GM23248 (cell line): ENCODE measurements around the gene BAG1. TPM values are rescaled to one million over a fixed set of nuclear protein-coding genes. Genes with fewer than 3 reads are reported as not detected.

Experiments used
- DNase-seq: peaks from one replicate; pipeline ENCODE4 v3.0.0-alpha.2; 2015
- H2AFZ ChIP-seq: fragments of 200-600 bp; sonication (generic); 2 replicates; pipeline ENCODE4 v1.6.1; 2016; ENCODE audit warnings: antibody characterized with exemption
- H3F3A ChIP-seq: fragments of 200-600 bp; sonication (generic); 2 replicates; pipeline ENCODE4 v1.6.1; 2016; ENCODE audit warnings: mild to moderate bottlenecking, antibody characterized with exemption, mixed run types; ENCODE audit not compliant: insufficient read depth
- H3K27ac ChIP-seq: fragments of 200-600 bp; sonication (generic); 2 replicates; pipeline ENCODE4 v1.5.1; 2016; ENCODE audit warnings: mild to moderate bottlenecking
- H3K27me3 ChIP-seq: fragments of 200-600 bp; sonication (generic); replicated peaks from 2 replicates; pipeline ENCODE4 v1.6.1; 2016; ENCODE audit warnings: mild to moderate bottlenecking; ENCODE audit not compliant: insufficient read depth
- H3K36me3 ChIP-seq: fragments of 200-600 bp; sonication (generic); 2 replicates; pipeline ENCODE4 v1.6.1; 2016; ENCODE audit warnings: low read depth, mild to moderate bottlenecking
- H3K4me1 ChIP-seq: fragments of 200-600 bp; sonication (generic); 2 replicates; pipeline ENCODE4 v1.6.1; 2016; ENCODE audit warnings: mild to moderate bottlenecking; ENCODE audit not compliant: insufficient read depth
- H3K4me2 ChIP-seq: fragments of 200-600 bp; sonication (generic); one replicate; pipeline ENCODE4 v1.6.1; 2016; ENCODE audit warnings: mild to moderate bottlenecking; ENCODE audit not compliant: unreplicated experiment
- H3K4me3 ChIP-seq: fragments of 200-600 bp; sonication (generic); 2 replicates; pipeline ENCODE4 v1.5.1; 2016; ENCODE audit warnings: mild to moderate bottlenecking
- H3K79me2 ChIP-seq: fragments of 200-600 bp; sonication (generic); 2 replicates; pipeline ENCODE4 v1.6.1; 2016; ENCODE audit warnings: mild to moderate bottlenecking; ENCODE audit not compliant: insufficient read depth
- H3K9ac ChIP-seq: fragments of 200-600 bp; sonication (generic); 2 replicates; pipeline ENCODE4 v1.6.1; 2016; ENCODE audit warnings: mild to moderate bottlenecking
- H3K9me2 ChIP-seq: fragments of 200-600 bp; sonication (generic); 2 replicates; pipeline ENCODE4 v1.6.1; 2016; ENCODE audit warnings: mixed run types, mild to moderate bottlenecking, moderate library complexity; ENCODE audit not compliant: insufficient read depth
- H3K9me3 ChIP-seq: fragments of 200-600 bp; sonication (generic); one replicate; pipeline ENCODE4 v1.6.1; 2017; ENCODE audit warnings: low read depth
- H4K20me1 ChIP-seq: fragments of 200-600 bp; sonication (generic); 2 replicates; pipeline ENCODE4 v1.6.0; 2016; ENCODE audit not compliant: insufficient read depth
- EZH2 ChIP-seq: fragments of 200-600 bp; sonication (generic); IDR thresholded peaks from 2 replicates; pipeline ENCODE4 v1.6.1; 2018; ENCODE audit warnings: antibody characterized with exemption, mild to moderate bottlenecking; ENCODE audit not compliant: insufficient read depth, poor library complexity, severe bottlenecking
- EZH2phosphoT487 ChIP-seq: fragments of 200-600 bp; sonication (generic); IDR thresholded peaks from 2 replicates; pipeline ENCODE4 v1.6.1; 2018; ENCODE audit warnings: antibody characterized with exemption, moderate library complexity, mild to moderate bottlenecking, low read depth; ENCODE audit not compliant: insufficient read depth
- WGBS, 2 experiments: methylation state at CpG; one replicate each; pipeline ENCODE4 v1.1.6; 2015 to 2017; ENCODE audit warnings: low lambda C conversion rate in 2 of 2, low coverage in 1 of 2; ENCODE audit errors: missing lambda C conversion rate in 2 of 2; 5-methylcytosine and 5-hydroxymethylcytosine counted together
- in situ Hi-C: fragments of 300-500 bp; cut with MboI; formaldehyde crosslinking; loops from 2 replicates; pipeline ENCODE4 v1.15.0; 2020
- polyA plus RNA-seq: library from polyadenylated mRNA; unstranded; fragments of >200 nt; fragmentation: Nextera tagmentation; extraction: Ambion mirVana; gene quantifications from 2 replicates; pipeline ENCODE4 v1.2.1, GENCODE V29; 2016
- total RNA-seq: library from RNA; depleted of rRNA; stranded (reverse); fragments of >200 nt; shearing (Covaris generic); gene quantifications from 2 replicates; pipeline ENCODE4 v1.2.3, GENCODE V29; 2014

The BAG1 gene
- total and polyA plus RNA-seq, 2 experiments from 2014 or later: 38.2 to 49.7 TPM

DNA sequence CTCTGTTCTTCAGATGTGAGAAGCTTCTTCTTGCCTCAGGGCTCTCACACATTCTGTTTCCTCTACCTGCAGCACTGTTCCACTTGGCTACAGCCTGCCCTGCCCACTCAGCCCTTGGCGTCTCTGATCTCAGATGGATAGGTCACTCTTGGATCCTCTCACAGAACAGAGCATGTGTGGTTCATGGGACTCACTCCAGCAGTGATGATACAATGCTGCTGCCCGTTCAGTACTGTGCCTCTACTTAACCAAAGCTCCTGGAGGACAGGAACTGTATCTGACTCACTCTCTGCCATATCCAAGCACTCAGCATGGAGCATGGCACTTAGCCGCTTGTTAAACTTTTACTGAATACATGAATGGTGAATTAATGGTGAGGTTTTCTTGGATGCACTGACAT lies 27.9 kb downstream of the BAG1 start:
- peaks cover 14% of the 10 kb centered on the region for H3K4me1 ChIP-seq
- no peaks in the 10 kb centered on the region for H4K20me1 ChIP-seq
- H3K27me3 ChIP-seq: no peaks in the 10 kb centered on the region
- DNase-seq: peak; percentile 57
- no peak overlapping the region for H3K9ac ChIP-seq
- no peak overlapping the region for H3K4me3 ChIP-seq
- H3K27ac ChIP-seq: no peak overlapping the region
- H3K4me2 ChIP-seq: no peak overlapping the region
- H3K9me3 ChIP-seq: no peaks in the 10 kb centered on the region
- 51 to 60% methylated on average over 3 of the region's 3 CpGs for WGBS, 2 experiments
- no peaks in the 10 kb centered on the region for H3K36me3 ChIP-seq
- no peaks in the 10 kb centered on the region for H3K79me2 ChIP-seq
- H2AFZ ChIP-seq: no peak overlapping the region
- in situ Hi-C loops: no loop called here
- H3F3A ChIP-seq: 0 out of 2 replicates have a peak, but pooled peaks cover 6% of the 10 kb centered on the region
- TF ChIP-seq EZH2 (no peak), EZH2phosphoT487 (no peak)
- H3K9me2 ChIP-seq: no peaks in the 10 kb centered on the region

DNA sequence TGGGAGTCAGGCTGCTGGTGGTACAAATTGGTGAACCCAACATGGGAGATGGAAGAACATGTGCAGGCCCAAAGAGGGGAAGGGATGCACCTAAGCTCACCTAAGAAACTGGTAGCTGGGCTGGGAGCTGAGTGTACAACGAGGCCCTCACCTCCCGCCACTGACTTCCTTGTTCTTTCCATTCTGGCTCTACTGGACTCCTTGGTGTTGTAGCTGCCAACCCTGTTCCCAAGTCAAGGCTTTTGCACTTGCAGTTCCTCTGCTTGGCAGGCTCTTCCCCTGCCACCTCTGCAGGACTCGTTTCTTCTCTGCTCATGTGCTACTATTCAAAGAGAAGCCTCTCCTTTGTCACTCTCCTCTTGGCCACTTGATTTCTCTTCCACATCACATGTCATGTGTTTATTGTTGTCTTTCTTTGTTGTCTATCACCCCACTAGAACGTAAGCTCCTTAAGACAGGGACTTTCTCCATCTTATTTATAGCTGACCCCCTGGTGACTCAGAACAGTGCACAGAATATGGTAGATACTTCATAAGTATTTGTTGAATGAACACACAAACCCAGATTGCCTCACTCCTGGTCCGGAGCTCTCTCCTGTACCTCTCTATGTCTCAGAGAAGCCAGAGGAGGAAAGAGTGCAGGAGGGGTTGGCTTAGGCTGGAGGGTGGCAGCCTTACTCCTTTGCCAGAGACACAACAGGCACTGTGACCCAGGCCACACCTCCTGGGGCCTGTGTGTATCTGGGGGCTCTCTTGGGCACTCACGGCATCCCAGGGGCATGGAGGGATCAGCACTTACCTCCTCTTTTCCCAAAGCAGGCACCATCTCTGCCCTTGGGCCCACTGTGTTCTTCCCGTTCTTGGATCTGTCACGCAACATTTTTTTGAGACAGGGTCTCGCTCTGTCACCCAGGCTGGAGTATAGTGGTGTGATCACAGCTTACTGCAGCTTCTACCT lies 29.7 kb downstream of the BAG1 start:
- H2AFZ ChIP-seq: no peak overlapping the region
- no peak overlapping the region for H3K4me3 ChIP-seq
- H3K4me2 ChIP-seq: no peak overlapping the region
- peak; percentile 40 for DNase-seq
- no peaks in the 10 kb centered on the region for H3K9me3 ChIP-seq
- peaks cover 14% of the 10 kb centered on the region for H3K4me1 ChIP-seq
- no peaks in the 10 kb centered on the region for H3K9me2 ChIP-seq
- no peaks in the 10 kb centered on the region for H3K79me2 ChIP-seq
- H3K27me3 ChIP-seq: no peaks in the 10 kb centered on the region
- 0 out of 2 replicates have a peak, but pooled peaks cover 6% of the 10 kb centered on the region for H3F3A ChIP-seq
- no peak overlapping the region for H3K27ac ChIP-seq
- 74 to 76% methylated on average over 9 of the region's 9 CpGs for WGBS, 2 experiments
- no peak for TF ChIP-seq EZH2
- no peak for TF ChIP-seq EZH2phosphoT487
- in situ Hi-C loops: no loop called here
- no peaks in the 10 kb centered on the region for H3K36me3 ChIP-seq
- no peak overlapping the region for H3K9ac ChIP-seq
- H4K20me1 ChIP-seq: no peaks in the 10 kb centered on the region

DNA sequence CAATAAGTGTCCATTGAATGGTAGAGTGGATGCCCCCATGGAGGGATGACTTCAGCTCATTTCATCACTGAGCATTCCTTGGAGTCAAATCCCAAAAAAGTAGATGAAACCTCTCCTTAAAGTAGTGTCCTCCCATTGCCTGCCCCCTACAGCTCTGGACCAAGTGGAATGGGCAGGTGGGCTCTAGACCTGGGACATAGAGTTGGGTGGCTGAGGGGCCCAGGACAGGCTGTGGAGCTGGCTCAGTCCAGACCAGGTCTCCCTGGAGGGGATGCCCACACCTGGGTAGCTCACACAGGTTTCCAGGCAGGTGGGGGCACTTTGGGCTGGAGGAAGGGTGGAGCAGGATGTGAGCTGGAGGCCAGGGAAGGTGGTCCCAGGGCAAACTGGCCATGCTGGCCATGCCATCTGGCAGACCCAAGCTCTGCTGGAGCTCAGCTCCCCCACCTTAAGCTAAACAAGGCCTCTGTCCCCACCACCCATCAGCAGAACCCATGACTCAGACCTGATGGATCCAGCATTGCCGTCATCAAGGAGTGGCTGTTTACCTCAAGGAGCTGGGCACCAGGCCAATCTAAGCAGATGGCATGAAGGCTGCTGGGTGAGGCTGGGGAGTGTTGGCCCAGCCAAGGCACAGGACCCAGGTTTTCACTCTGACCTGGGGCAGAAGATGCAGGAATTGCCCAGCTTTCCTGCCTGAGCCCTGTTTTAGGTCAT lies 30.7 kb downstream of the BAG1 start:
- Histone ChIP-seq H3K27ac (no peak overlapping the region), H3F3A (0 out of 2 replicates have a peak, but pooled peaks cover 6% of the 10 kb centered on the region), H3K4me2 (no peak overlapping the region), H2AFZ (no peak overlapping the region), H3K79me2 (no peaks in the 10 kb centered on the region), H3K4me1 (peaks cover 14% of the 10 kb centered on the region), H3K27me3 (no peaks in the 10 kb centered on the region), H3K36me3 (no peaks in the 10 kb centered on the region), H3K9ac (no peak overlapping the region), H4K20me1 (no peaks in the 10 kb centered on the region), H3K4me3 (no peak overlapping the region), H3K9me3 (no peaks in the 10 kb centered on the region), H3K9me2 (no peaks in the 10 kb centered on the region)
- in situ Hi-C loops: no loop called here
- WGBS, 2 experiments: 0% methylated on average over 1 of the region's 1 CpG
- peak; percentile 95 for DNase-seq
- TF ChIP-seq EZH2: no peak
- no peak for TF ChIP-seq EZH2phosphoT487

DNA sequence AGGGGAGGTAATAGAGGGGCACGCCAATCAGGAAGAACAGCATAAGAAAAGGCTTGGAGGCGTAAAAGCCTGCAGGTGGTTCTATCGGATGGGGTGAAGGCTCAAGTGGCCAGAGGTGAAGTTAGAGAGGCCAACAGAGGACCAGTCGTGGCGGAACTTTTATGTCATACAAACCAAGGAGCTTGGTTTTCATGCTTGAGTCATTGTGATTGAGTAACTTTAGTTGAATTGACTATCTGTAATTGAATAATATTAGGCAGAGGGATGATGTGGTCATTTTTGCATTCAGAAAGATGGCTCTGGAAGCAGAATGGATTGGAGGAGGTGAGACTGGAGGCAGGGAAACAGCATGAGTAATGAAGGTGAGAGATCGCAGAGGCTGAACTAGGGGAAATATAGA lies 31.7 kb downstream of the BAG1 start:
- in situ Hi-C loops: no loop called here
- H4K20me1 ChIP-seq: no peaks in the 10 kb centered on the region
- WGBS, 2 experiments: 90 to 91% methylated on average over 6 of the region's 6 CpGs
- H3K4me1 ChIP-seq: peaks cover 14% of the 10 kb centered on the region
- no peaks in the 10 kb centered on the region for H3K27me3 ChIP-seq
- H2AFZ ChIP-seq: no peak overlapping the region
- TF ChIP-seq EZH2phosphoT487 (no peak), EZH2 (no peak)
- no peaks in the 10 kb centered on the region for H3K36me3 ChIP-seq
- 0 out of 2 replicates have a peak, but pooled peaks cover 6% of the 10 kb centered on the region for H3F3A ChIP-seq
- DNase-seq: no peak
- no peak overlapping the region for H3K4me3 ChIP-seq
- H3K9me2 ChIP-seq: no peaks in the 10 kb centered on the region
- H3K27ac ChIP-seq: no peak overlapping the region
- no peak overlapping the region for H3K9ac ChIP-seq
- no peaks in the 10 kb centered on the region for H3K9me3 ChIP-seq
- no peaks in the 10 kb centered on the region for H3K79me2 ChIP-seq
- H3K4me2 ChIP-seq: no peak overlapping the region
